ENCODE results near the gene RAB24.

DNA sequence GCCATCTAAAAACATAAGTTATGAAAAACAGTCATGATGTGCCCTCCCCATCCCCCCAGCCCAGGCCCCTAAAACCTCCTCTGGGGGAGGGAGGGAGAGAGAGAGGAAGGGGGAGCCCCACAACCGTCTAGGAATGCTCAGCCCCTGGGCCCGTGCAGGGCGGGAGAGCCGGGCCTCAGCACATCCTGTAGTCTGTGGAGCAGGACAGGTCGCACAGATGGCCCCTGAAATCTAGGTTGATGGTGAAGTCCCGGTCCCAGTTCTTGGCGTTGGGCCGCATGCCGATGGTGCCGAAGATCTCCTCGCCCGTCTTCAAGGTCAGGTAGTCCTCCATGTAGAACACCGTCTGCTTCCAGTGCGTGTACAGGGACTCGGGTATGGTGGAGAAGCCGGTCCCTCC lies 38.1 kb downstream of the RAB24 start:
- TF ChIP-seq, protein P1, sequence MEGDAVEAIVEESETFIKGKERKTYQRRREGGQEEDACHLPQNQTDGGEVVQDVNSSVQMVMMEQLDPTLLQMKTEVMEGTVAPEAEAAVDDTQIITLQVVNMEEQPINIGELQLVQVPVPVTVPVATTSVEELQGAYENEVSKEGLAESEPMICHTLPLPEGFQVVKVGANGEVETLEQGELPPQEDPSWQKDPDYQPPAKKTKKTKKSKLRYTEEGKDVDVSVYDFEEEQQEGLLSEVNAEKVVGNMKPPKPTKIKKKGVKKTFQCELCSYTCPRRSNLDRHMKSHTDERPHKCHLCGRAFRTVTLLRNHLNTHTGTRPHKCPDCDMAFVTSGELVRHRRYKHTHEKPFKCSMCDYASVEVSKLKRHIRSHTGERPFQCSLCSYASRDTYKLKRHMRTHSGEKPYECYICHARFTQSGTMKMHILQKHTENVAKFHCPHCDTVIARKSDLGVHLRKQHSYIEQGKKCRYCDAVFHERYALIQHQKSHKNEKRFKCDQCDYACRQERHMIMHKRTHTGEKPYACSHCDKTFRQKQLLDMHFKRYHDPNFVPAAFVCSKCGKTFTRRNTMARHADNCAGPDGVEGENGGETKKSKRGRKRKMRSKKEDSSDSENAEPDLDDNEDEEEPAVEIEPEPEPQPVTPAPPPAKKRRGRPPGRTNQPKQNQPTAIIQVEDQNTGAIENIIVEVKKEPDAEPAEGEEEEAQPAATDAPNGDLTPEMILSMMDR (IDR thresholded peaks at IDR 0.05; ENCODE audit: borderline replicate concordance, extremely low read depth, low read length, poor library complexity, severe bottlenecking) = no peak
- no peak for TF ChIP-seq EZH2 (IDR thresholded peaks at IDR 0.05; ENCODE audit: borderline replicate concordance, low read depth, low read length, severe bottlenecking)

Data from DND-41 (cell line).